Measurements from ENCODE around the gene SULF2.
"Not testable (repeated sequence)": the region's sequence is repeated elsewhere in the genome, so short reads cannot be mapped to it uniquely, and the experiment has no call there.

The SULF2 gene

DNA sequence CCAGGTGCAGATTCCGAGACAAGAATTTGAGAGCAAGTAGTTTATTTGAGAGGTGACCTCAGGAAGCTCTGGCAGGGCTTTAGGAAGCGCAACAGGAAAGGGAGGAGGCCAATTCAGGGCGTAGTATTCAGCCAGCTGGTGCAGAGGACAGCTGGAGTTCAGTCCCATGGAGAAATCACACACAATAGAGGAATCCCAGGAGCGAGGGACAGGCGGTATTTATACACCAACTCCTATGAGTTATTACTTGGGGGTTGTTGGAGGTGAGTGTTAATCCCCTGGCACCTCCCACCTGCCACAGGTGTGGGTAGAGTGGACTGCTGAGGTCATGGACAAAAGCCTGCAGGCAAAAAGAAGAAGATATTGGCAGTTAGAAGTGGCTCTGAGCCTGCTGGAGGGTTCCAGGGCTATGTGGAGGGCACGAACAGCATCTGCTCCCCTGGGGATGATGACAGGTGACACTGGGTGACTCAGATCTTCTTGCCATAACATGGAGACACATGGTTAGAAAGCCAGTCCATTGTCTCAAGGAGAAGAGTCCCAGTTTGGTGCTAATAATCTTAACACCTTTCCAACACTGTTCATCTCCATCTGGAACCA, 13.9 kb upstream of the SULF2 start:
- Histone ChIP-seq H3K4me1 (no peaks in the 10 kb centered on the region; the same call in 1 of the 2 replicates), H3K27me3 (ENCODE audit: low read depth) (no peaks in the 10 kb centered on the region)

DNA sequence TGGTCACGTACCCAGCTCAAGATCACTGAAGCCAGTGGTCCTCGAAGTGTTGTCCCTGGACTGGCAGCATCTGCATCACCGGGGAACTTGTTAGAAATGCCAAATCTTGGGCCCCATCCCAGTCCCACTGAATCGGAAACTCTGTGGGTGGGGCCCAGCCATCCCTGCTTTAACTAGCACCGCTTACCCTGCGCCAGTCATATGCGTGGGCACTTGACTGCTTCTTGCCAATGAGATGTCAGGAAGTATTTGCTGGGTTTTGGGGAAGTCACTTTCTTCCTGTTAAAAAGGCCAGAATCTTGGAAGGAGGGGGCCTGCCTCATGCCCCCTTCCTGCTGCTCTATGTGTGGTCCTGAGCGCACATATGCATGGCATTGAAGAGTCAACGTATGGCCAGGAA, 11.7 kb upstream of the SULF2 start:
- in situ Hi-C loops (cut with MboI; ENCODE audit: low sequenced_read_pairs) = no loop called here
- Histone ChIP-seq H3K9me3 (no peaks in the 10 kb centered on the region), H3K36me3 (replicated peaks) (no peaks in the 10 kb centered on the region), H3K27me3 (ENCODE audit: low read depth) (no peaks in the 10 kb centered on the region), H3K4me1 (no peaks in the 10 kb centered on the region), H3K4me3 (no peak overlapping the region)
- DNase-seq (ENCODE audit: low spot score in 2 of 2) = no peak

More for the DNA sequence above, 13.9 kb upstream of the SULF2 start:
- DNase-seq (ENCODE audit: low spot score in 2 of 2) = no peak
- Histone ChIP-seq H3K4me3 (no peak overlapping the region), H3K36me3 (replicated peaks) (no peaks in the 10 kb centered on the region), H3K9me3 (no peaks in the 10 kb centered on the region)
- in situ Hi-C loops (cut with MboI; ENCODE audit: low sequenced_read_pairs) = no loop called here

DNA sequence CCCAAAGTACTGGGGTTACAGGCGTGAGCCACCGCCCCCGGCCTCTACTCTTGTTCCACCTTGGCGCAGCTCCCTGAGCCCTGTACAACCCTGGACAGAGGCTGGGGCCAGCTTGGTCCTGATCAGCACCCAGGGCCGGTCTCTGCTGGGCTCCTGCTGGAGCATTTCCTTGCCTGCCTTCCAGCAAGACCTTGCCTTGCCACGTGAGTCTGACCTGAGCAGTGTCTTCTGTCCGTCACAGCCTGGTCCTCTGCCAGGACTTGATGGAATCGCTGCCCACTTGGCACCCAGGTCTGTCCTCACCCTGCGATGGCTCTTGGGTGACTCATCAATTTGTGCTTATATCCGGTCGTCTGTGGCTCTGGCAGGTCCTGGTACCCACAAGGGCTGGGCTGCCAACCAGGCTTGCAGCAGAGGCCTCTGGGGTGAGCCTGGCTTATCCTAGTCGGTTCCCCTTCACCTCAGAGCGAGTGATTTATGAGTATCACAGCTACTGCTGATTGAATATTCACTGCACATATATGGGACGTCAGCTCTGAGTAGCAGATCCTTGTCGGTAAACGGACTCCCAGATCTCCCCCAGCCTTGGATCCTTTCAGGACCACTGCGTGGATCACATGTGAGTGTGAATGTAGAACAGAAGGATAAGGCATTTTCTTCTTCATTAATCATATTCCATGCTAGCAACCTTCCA, 10.1 kb upstream of the SULF2 start:
- DNase-seq (ENCODE audit: low spot score in 2 of 2) = no peak
- no peaks in the 10 kb centered on the region for H3K27me3 ChIP-seq (ENCODE audit: low read depth)
- H3K4me3 ChIP-seq = no peak overlapping the region
- H3K36me3 ChIP-seq (replicated peaks) = no peaks in the 10 kb centered on the region
- H3K4me1 ChIP-seq = no peaks in the 10 kb centered on the region
- no peaks in the 10 kb centered on the region for H3K9me3 ChIP-seq
- in situ Hi-C loops (cut with MboI; ENCODE audit: low sequenced_read_pairs) = no loop called here

DNA sequence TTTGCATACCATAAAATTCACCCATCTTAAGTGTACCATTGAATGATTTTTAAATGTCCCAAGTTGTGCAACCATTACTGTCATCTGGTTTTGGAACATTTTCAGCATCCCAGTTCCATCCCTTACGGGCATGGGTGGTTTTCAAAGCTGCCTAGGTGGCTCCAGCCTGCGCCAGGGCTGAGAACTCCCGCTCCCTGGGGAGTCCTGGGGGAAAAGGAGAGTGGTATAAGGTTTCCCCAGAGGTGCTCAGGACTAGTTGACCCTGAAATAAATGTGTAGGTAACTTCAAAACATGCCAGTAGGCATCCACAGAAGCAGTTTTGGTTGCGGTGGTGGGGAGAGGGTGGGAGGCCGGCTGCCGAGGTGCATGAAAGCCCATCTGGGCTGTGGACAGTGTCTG, 9.0 kb upstream of the SULF2 start:
- H3K36me3 ChIP-seq (replicated peaks); DNase-seq (ENCODE audit: low spot score in 2 of 2); H3K9me3 ChIP-seq; H3K4me3 ChIP-seq; H3K27me3 ChIP-seq (ENCODE audit: low read depth); H3K4me1 ChIP-seq; in situ Hi-C loops (cut with MboI; ENCODE audit: low sequenced_read_pairs): not testable (repeated sequence)

DNA sequence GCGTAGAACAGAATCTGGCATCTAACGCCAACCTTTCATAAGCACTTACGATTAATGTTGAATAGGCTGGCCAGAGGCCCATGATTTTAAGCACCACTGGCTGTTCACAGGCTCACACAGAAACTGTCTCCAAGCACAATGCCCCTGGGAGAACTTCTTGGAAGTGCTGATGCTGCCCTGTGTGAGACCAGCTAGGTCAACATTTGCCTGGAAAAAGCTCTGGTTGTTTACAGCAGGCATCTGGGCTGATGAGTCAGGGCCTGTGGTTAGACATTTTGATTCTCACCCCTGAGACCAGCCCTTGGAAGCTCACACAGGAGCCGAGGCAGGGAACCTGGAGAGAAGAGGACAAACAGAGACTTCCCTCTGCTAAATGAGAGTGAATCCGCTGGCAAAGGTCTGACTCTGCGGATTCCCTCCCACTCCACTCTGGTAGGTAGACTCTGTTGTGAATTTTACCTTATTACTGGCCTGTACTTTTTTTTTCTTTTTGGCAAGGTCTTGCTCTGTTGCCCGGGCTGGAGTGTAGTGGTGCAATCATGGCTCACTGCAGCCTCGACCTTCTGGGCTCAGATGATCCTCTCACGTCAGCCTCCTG, 6.8 kb upstream of the SULF2 start:
- Histone ChIP-seq H3K36me3 (replicated peaks) (no peaks in the 10 kb centered on the region), H3K9me3 (no peaks in the 10 kb centered on the region), H3K4me1 (peaks cover 3% of the 10 kb centered on the region), H3K4me3 (no peak overlapping the region), H3K27me3 (ENCODE audit: low read depth) (no peaks in the 10 kb centered on the region)
- in situ Hi-C loops (cut with MboI; ENCODE audit: low sequenced_read_pairs) = no loop called here
- no peak for DNase-seq (ENCODE audit: low spot score in 2 of 2)

DNA sequence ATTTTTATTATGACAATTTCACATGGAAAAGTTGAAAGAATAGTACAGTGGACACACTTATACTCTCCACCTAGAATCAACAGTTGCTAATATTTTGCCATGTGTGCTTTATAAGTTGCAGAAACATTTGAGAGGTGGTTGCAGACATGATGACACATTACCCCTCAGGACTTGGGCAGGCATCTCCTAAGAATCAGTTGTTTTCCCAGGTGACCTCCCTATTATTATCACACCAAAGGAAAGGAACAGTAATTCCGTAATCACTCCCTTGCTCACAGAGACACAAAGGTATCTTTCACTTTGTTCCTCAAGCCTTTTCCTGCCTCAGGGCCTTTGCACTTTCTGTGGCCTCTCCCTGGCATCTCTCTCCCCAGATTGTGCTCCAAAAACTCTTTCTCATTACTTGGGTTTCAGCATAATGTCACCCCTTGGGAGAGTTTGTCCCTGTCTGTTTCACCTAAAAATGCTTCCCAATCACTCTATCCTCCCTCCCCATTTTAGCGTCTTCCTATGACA, 5.9 kb upstream of the SULF2 start:
- Histone ChIP-seq H3K4me3 (no peak overlapping the region), H3K27me3 (ENCODE audit: low read depth) (no peaks in the 10 kb centered on the region), H3K4me1 (peaks cover 6% of the 10 kb centered on the region), H3K36me3 (replicated peaks) (no peaks in the 10 kb centered on the region), H3K9me3 (no peaks in the 10 kb centered on the region)
- no peak for DNase-seq (ENCODE audit: low spot score in 2 of 2)
- in situ Hi-C loops (cut with MboI; ENCODE audit: low sequenced_read_pairs) = no loop called here

DNA sequence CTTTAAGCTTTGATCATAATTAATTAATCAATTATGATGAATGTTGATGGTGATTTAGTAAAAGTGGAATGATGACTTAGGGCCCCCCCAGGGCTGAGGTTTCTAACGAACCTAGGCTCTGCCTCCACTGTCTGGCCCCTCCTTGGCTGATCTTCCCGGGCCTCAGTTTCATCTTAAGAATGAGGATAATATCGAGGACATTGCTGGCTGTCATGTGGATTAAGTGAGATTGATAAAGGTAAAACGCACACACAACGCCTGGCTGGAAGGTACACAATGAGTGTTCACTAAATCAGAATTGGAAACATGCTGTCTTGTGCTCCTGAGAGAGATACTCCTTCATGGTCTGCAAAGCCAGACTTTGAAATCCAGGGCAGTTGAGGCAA, 5.3 kb upstream of the SULF2 start:
- Histone ChIP-seq H3K36me3 (replicated peaks) (no peaks in the 10 kb centered on the region), H3K27me3 (ENCODE audit: low read depth) (no peaks in the 10 kb centered on the region), H3K4me1 (peaks cover 10% of the 10 kb centered on the region), H3K4me3 (no peak overlapping the region), H3K9me3 (no peaks in the 10 kb centered on the region)
- in situ Hi-C loops (cut with MboI; ENCODE audit: low sequenced_read_pairs) = no loop called here
- DNase-seq (ENCODE audit: low spot score in 2 of 2) = no peak

DNA sequence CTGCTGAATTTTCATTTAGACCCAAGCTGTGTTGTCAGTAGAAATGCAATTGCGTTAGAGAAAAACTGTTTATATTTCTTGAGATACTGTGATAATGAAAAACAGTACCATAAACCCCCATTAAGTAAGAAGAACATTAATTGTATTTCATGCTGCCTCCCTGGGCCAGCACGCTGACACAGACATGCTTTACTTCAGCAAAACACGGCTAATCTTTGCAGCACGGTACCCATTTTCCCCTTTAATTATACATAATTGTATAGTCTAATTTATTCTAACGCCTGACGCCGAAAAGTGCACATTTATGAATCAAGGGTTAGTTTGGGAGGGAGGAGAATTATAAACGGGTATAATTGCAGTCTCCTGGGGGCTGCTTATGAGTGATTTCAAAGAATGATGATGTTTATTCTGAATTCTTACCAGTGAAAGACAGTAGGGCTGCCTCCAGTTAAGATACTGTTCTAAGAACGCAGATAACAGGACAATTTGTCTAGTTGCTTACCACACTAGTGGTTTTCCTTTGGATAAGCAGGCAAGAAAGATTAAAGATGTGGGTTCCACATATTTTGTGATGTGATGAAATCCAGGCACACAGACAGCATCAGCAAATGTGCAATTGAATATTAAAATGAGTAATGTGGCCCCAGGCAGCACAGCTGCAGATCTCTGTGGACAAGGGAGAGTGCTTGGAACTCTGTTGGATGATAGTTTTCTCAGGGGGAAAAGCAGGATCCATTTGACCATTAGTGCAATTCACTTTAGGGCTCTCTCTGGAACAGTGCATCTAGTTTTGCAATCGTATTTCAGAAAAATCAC, 4.7 kb upstream of the SULF2 start:
- peaks cover 10% of the 10 kb centered on the region for H3K4me1 ChIP-seq
- in situ Hi-C loops (cut with MboI; ENCODE audit: low sequenced_read_pairs) = loop anchor here (5.0 kb wide), 1 partner anchor 827 kb away; no protein-coding TSS in a partner anchor
- H3K9me3 ChIP-seq = no peaks in the 10 kb centered on the region
- no peak overlapping the region for H3K4me3 ChIP-seq
- no peak for DNase-seq (ENCODE audit: low spot score in 2 of 2)
- H3K27me3 ChIP-seq (ENCODE audit: low read depth) = no peaks in the 10 kb centered on the region
- no peaks in the 10 kb centered on the region for H3K36me3 ChIP-seq (replicated peaks)

DNA sequence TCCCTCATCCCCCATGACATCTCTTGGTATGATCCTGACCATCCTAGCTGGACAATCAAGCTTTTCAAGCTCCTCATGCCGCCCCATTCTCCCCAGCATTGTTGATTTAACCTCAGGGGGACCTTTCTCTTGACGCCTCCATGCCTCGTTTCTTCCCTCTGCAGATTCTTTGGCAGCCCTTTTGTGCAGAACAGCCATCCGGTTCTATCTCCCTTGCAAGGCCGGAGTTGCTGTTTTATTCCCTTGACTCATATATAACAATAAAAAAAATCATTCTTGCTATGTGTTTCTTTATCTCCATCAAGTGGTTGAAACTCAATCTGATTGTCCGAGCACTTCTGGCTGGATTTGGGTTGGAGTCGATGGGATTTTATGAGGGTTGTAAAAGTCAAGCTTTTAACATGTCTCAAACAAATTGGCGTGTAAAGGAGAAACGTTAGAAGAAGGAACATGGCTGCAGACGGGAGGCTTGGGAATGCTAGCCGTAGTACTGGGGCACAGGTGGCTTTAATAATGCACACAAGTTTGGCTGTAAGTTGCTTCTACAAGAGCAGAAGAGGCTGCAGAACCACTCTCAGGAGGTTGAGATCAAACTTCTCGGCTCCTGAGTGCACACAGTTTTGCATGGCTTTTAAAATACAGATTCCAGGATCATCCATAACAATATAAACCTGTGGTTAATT, 3.9 kb upstream of the SULF2 start:
- in situ Hi-C loops (cut with MboI; ENCODE audit: low sequenced_read_pairs) = loop anchor here (5.0 kb wide), 1 partner anchor 828 kb away; no protein-coding TSS in a partner anchor
- Histone ChIP-seq H3K4me1 (peaks cover 10% of the 10 kb centered on the region), H3K36me3 (replicated peaks) (no peaks in the 10 kb centered on the region), H3K9me3 (no peaks in the 10 kb centered on the region), H3K27me3 (ENCODE audit: low read depth) (no peaks in the 10 kb centered on the region), H3K4me3 (no peak overlapping the region)
- no peak for DNase-seq (ENCODE audit: low spot score in 2 of 2)

DNA sequence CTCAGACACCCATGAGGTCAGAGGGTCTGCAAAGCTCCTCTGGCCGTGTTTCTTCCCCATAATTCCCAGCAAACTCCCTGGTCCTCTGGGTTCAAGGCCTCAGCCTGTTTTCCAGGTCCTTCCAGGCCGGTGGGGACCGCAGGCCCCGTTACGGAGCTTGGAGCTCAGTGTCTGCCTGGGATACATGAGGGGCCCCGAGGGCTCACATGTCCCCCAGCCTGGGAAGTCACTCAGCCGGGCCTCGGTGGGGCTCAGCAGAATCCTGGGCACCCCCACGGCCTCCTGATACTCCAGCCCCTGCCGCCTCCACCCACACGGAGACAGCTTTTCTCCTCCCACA, 3.4 kb upstream of the SULF2 start:
- Histone ChIP-seq H3K36me3 (replicated peaks) (no peaks in the 10 kb centered on the region), H3K9me3 (no peaks in the 10 kb centered on the region)

DNA sequence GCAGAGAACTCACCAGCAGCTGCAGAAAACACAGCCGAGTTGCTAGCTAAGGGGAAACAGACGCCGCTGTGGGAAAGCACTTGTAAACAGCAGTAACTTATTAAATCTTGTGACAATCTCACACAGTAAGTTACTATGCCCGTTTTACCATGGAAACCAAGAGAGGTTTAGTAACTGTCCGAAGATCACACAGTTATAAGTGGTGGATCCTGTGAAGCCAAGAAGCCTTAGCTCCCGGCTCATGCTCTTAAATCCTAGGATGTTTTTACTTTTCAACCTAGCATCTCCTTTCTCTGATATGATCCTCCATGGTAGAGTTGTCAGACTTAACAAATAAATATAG, 1.5 kb upstream of the SULF2 start:
- DNase-seq (ENCODE audit: low spot score in 2 of 2) = no peak
- no peaks in the 10 kb centered on the region for H3K27me3 ChIP-seq (ENCODE audit: low read depth)
- no peaks in the 10 kb centered on the region for H3K36me3 ChIP-seq (replicated peaks)
- no peaks in the 10 kb centered on the region for H3K9me3 ChIP-seq
- in situ Hi-C loops (cut with MboI; ENCODE audit: low sequenced_read_pairs) = loop anchor here (5.0 kb wide), 1 partner anchor 831 kb away; no protein-coding TSS in a partner anchor
- H3K4me1 ChIP-seq = peaks cover 10% of the 10 kb centered on the region
- H3K4me3 ChIP-seq = peak overlapping the region; percentile 29; the same call in 1 of the 2 replicates

More for the DNA sequence above, 3.4 kb upstream of the SULF2 start:
- Histone ChIP-seq H3K4me3 (no peak overlapping the region), H3K27me3 (ENCODE audit: low read depth) (no peaks in the 10 kb centered on the region), H3K4me1 (peaks cover 10% of the 10 kb centered on the region)
- DNase-seq (ENCODE audit: low spot score in 2 of 2) = no peak
- in situ Hi-C loops (cut with MboI; ENCODE audit: low sequenced_read_pairs) = loop anchor here (5.0 kb wide), 1 partner anchor 829 kb away; no protein-coding TSS in a partner anchor

DNA sequence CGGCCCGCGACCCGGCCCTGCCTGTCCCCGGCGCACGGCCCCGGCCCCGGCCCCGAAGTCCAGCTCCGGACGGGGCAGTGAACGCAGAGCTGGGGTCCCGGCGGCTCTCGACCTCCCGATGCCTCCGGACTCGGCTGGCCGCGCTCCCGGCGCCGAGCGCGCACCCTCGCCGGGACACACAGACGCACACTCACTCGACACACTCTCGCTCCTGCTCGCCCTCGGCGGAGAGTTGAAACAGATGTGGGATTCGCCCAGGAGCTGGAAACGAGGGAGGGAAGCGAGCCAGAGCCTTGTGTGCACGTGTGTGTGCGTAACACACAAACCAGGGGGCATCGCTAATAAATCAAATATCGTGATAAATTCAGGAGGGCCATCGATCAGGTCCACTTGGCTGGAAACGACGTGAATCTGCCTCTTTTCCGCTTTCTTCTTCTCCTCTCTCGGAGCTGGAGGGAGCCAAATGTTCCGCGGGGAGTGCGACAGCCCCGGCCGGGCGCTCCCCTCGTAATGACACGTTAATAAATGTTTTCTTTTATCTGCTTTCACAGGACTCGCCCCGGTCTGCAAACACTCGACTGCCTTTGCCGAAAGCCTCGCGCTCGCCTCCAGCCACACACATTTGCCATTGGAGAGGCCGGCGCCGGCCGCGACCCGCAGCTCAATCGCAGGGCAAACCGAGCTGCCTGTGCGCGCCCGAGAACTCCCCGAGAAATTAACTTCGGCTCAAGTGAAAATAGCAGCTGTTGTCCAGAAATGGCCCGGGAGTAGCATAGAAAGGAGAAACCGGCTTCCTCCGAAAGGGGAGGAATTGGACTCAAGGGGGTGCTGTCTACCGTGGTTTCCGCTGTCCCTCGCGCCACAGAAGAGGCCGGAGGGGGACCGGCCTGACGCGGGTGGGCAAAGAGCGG, 828 bp upstream of the SULF2 start:
- peak; percentile 68 to 80 for DNase-seq (ENCODE audit: low spot score in 2 of 2)
- peak overlapping the region; percentile 29 for H3K4me3 ChIP-seq
- H3K36me3 ChIP-seq (replicated peaks) = no peaks in the 10 kb centered on the region
- peaks cover 10% of the 10 kb centered on the region for H3K4me1 ChIP-seq
- in situ Hi-C loops (cut with MboI; ENCODE audit: low sequenced_read_pairs) = loop anchor here (5.0 kb wide), 1 partner anchor 831 kb away; no protein-coding TSS in a partner anchor
- no peaks in the 10 kb centered on the region for H3K9me3 ChIP-seq
- H3K27me3 ChIP-seq (ENCODE audit: low read depth) = no peaks in the 10 kb centered on the region

All from HAP-1 (cell line).